ENCODE measurements around the gene LYL1.

The LYL1 gene

DNA sequence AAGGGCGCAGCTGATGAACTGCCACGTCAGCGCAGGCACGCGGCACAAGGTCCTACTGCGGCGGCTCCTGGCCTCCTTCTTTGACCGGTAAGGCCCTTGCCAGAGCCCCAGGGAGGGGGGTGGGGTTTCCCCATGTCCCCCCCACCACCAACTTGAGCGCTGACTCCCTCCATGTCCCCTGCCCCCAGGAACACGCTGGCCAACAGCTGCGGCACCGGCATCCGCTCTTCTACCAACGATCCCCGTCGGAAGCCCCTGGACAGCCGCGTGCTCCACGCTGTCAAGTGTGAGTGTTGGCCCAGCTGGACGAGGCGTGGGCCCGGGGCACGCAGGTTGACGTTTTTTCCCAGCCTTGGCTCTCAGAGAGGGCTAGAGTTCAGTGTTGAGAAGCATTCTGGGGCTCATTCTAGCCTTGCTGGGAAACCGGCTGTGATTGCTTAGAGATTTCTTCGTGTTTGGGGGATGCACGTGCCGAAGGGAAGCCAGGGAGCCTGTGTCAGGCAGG lies 34.7 kb upstream of the LYL1 start:
- ATAC-seq (replicated peaks; ENCODE audit: extremely low read depth, poor library complexity, severe bottlenecking) (no peak), DNase-seq (ENCODE audit: low spot score in 2 of 2) (no peak)
- Mint-ChIP-seq H3K27ac (ENCODE audit: low read depth) (no peak overlapping the region), H3K4me1 (peaks cover 13% of the 10 kb centered on the region), H3K36me3 (ENCODE audit: insufficient read depth) (peaks cover 12% of the 10 kb centered on the region), H3K9me3 (no peaks in the 10 kb centered on the region), H3K27me3 (no peaks in the 10 kb centered on the region), H3K4me3 (no peak overlapping the region)

DNA sequence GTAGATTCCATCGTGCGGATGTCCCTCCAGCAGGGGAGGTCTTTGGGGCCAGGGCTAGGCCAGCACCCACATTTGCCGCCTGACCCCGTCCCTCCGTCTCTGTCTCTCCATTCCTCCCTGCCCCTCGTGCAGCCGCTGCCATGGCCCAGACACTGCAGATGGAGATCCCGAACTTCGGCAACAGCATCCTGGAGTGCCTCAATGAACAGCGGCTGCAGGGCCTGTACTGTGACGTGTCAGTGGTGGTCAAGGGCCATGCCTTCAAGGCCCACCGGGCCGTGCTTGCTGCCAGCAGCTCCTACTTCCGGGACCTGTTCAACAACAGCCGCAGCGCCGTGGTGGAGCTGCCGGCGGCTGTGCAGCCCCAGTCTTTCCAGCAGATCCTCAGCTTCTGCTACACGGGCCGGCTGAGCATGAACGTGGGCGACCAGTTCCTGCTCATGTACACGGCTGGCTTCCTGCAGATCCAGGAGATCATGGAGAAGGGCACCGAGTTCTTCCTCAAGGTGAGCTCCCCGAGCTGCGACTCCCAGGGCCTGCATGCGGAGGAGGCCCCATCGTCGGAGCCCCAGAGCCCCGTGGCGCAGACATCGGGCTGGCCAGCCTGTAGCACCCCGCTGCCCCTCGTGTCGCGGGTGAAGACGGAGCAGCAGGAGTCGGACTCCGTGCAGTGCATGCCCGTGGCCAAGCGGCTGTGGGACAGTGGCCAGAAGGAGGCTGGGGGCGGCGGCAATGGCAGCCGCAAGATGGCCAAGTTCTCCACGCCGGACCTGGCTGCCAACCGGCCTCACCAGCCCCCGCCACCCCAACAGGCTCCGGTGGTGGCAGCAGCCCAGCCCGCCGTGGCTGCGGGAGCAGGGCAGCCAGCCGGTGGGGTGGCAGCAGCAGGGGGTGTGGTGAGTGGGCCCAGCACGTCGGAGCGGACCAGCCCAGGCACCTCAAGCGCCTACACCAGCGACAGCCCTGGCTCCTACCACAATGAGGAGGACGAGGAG lies 32.7 kb upstream of the LYL1 start:
- Mint-ChIP-seq H3K4me3 (no peak overlapping the region), H3K27ac (ENCODE audit: low read depth) (no peak overlapping the region), H3K27me3 (no peaks in the 10 kb centered on the region), H3K4me1 (peaks cover 26% of the 10 kb centered on the region), H3K9me3 (no peaks in the 10 kb centered on the region), H3K36me3 (ENCODE audit: insufficient read depth) (peaks cover 10% of the 10 kb centered on the region)
- ATAC-seq (replicated peaks; ENCODE audit: extremely low read depth, poor library complexity, severe bottlenecking) (no peak), DNase-seq (ENCODE audit: low spot score in 2 of 2) (no peak)

DNA sequence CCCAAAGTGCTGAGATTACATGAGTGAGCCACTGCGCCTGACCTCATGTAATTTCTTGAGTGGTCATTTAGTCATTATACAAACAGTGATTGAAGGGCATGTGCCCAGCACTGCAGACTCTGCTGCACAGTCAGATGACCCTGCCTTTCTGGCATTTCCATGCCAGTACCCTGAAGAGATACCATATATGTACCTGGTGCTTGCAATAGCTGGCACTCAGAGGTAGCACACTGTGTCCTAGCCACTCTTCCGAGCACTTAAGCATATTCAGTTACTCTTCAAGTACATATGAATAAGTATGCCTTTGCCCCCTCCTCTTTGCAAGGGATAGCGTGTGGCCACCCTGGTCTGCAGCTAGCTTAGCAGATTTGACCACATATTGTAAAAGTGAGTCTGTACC lies 32.0 kb upstream of the LYL1 start:
- no peaks in the 10 kb centered on the region for H3K27me3 Mint-ChIP-seq
- no peak overlapping the region for H3K27ac Mint-ChIP-seq (ENCODE audit: low read depth)
- no peaks in the 10 kb centered on the region for H3K9me3 Mint-ChIP-seq
- H3K4me3 Mint-ChIP-seq = no peak overlapping the region
- DNase-seq (ENCODE audit: low spot score in 2 of 2) = no peak
- ATAC-seq (replicated peaks; ENCODE audit: extremely low read depth, poor library complexity, severe bottlenecking) = no peak
- H3K4me1 Mint-ChIP-seq = peaks cover 26% of the 10 kb centered on the region
- peaks cover 10% of the 10 kb centered on the region for H3K36me3 Mint-ChIP-seq (ENCODE audit: insufficient read depth)

DNA sequence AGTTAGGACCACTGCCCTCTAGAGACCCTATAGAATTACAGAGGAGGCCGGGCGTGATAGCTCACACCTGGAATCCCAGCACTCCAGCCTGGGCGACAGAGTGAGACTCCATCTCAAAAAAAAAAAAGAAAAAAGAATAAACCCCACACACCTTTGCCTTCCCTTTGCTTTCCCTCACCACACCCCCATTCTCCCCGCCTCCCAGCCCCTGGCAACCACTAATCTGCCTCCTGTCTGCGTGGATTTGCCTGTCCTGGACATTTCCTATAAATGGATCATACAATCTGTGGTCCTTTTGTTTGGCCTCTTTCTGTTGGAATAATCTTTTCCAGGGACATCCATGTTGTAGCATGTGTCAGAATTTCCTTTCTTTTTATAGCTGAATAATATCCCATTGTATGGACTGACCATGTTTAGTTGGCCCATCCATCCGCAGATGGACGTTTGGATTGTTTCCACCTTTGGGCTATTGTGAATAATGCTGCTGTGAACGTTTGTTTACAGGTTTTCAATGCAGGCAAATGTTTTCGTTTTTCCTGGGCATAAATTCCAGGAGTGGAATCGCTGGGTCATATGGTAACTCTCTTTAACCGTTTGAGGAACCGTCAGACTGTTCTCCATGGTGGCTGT lies 30.7 kb upstream of the LYL1 start:
- no peaks in the 10 kb centered on the region for H3K27me3 Mint-ChIP-seq
- H3K27ac Mint-ChIP-seq (ENCODE audit: low read depth) = no peak overlapping the region
- H3K4me3 Mint-ChIP-seq = no peak overlapping the region
- no peak for DNase-seq (ENCODE audit: low spot score in 2 of 2)
- peaks cover 34% of the 10 kb centered on the region for H3K4me1 Mint-ChIP-seq
- ATAC-seq (replicated peaks; ENCODE audit: extremely low read depth, poor library complexity, severe bottlenecking) = no peak
- no peaks in the 10 kb centered on the region for H3K9me3 Mint-ChIP-seq
- H3K36me3 Mint-ChIP-seq (ENCODE audit: insufficient read depth) = peaks cover 8% of the 10 kb centered on the region

DNA sequence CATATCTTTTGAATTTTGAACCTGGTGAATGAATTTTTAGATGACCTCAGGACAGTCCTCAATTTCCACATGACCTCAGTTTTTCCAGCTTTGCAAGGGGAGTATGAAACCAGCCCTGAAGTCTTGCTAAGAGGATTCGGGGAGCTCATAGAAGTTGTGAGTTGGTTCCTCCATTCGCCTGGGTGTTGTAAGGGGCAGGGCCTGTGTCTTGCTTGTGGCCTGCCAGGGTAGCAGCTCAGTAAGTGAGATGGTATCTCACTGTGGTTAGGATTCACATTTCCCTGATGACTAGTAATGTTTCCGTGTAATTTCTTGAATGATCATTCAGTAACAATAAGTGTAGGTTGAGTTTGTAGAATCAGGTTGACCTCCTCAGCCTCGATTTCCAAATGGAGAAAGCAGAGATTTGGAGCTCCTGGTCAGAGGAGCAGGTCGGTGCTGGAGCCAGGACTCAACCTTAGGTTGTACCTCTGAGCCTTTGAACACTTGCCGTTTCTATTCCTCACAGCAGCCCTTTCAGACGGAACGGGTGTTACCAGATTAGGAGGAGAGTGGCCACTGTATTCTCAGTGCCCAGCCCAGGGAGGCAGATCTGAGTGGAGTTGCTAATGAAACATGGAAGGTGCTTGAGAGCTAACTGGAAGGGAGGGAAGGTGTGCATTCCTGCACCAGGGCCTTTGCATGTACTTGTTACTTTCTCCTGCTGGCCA lies 30.0 kb upstream of the LYL1 start:
- DNase-seq (ENCODE audit: low spot score in 2 of 2) (peak in 1 of 2 donors; percentile 28), ATAC-seq (replicated peaks; ENCODE audit: extremely low read depth, poor library complexity, severe bottlenecking) (peak; percentile 99)
- Mint-ChIP-seq H3K4me3 (peak overlapping the region; percentile 51), H3K27ac (ENCODE audit: low read depth) (peak overlapping the region; percentile 36), H3K4me1 (peaks cover 40% of the 10 kb centered on the region), H3K36me3 (ENCODE audit: insufficient read depth) (peaks cover 8% of the 10 kb centered on the region), H3K27me3 (no peaks in the 10 kb centered on the region), H3K9me3 (no peaks in the 10 kb centered on the region)

DNA sequence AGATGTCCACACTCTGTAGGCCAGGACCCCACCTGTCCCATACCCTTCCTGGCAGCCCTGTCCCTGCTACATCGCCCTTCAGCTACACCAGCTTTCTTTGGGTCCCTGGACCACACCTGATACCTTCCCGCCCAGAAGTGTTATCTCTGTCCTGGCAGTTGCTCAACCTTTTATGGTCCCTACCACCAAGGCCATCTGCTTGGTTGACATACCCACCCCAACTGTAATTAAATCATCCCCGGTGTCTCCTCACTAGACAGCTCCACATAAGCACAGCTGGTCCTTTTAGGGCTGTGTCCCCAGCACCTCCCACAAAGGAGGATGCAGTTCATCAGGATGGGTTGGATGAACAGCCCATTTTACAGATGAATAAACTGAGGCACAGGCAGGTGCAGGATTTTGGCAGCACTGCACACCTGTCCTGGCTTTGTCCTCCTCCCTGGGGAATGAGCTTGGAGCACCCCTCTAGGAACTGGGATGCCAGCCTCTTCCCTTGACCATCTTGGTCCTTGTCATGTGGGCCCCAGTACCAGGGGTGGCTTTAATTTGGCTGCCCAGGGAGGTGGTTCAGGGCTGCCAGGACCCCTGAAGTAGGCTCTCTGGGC lies 28.3 kb upstream of the LYL1 start:
- peaks cover 3% of the 10 kb centered on the region for H3K36me3 Mint-ChIP-seq (ENCODE audit: insufficient read depth)
- no peak overlapping the region for H3K4me3 Mint-ChIP-seq
- H3K9me3 Mint-ChIP-seq = no peaks in the 10 kb centered on the region
- no peaks in the 10 kb centered on the region for H3K27me3 Mint-ChIP-seq
- H3K4me1 Mint-ChIP-seq = peaks cover 42% of the 10 kb centered on the region
- no peak for ATAC-seq (replicated peaks; ENCODE audit: extremely low read depth, poor library complexity, severe bottlenecking)
- no peak overlapping the region for H3K27ac Mint-ChIP-seq (ENCODE audit: low read depth)
- no peak for DNase-seq (ENCODE audit: low spot score in 2 of 2)

DNA sequence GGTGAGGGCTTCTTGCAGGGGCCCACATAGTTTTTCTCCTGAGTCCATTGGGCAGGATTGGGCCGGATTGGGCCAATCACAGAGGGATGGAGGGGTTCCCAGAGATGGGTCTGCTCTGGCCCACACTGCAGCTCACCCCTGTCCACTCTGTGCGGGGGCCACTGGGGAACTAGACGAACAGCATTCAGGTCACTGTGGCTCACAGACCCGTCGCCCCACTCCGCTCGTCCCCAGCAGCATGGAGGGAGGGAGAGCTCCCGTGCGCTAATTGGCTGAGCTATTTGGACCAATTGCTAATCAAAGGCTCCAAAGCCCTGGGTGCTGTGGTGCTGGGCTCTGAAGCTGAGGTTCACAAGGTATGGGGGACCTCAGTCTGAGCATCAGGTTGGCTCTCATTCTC lies 26.7 kb upstream of the LYL1 start:
- H3K27me3 Mint-ChIP-seq = no peaks in the 10 kb centered on the region
- peaks cover 2% of the 10 kb centered on the region for H3K36me3 Mint-ChIP-seq (ENCODE audit: insufficient read depth)
- no peak for DNase-seq (ENCODE audit: low spot score in 2 of 2)

DNA sequence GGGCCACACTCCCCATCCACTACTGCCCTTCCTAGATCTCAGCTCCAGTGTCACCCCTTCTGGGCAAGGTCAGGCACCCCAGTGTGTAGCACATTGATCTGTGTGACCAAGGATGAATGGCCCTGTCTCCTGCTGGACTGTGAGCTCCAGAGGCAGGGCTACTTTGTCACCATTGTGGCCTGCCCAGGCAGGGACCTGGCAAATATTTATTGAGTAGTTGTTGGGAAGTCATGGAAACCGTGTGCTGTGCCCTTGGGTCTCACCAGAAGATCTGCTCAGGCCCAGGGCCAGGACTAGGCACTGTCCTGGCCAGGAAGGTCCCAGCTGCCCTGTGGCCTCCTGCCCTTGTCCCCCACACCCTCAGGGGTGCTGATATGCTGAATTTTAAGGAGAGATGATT lies 25.9 kb upstream of the LYL1 start:
- H3K27ac Mint-ChIP-seq (ENCODE audit: low read depth) = no peak overlapping the region
- DNase-seq (ENCODE audit: low spot score in 2 of 2) (no peak), ATAC-seq (replicated peaks; ENCODE audit: extremely low read depth, poor library complexity, severe bottlenecking) (no peak)
- no peak overlapping the region for H3K4me3 Mint-ChIP-seq
- H3K4me1 Mint-ChIP-seq = peaks cover 46% of the 10 kb centered on the region
- H3K9me3 Mint-ChIP-seq = no peaks in the 10 kb centered on the region
- H3K27me3 Mint-ChIP-seq = no peaks in the 10 kb centered on the region
- H3K36me3 Mint-ChIP-seq (ENCODE audit: insufficient read depth) = peaks cover 1% of the 10 kb centered on the region

More for the DNA sequence above, 26.7 kb upstream of the LYL1 start:
- Mint-ChIP-seq H3K27ac (ENCODE audit: low read depth) (no peak overlapping the region), H3K4me3 (no peak overlapping the region), H3K4me1 (peaks cover 42% of the 10 kb centered on the region), H3K9me3 (no peaks in the 10 kb centered on the region)
- no peak for ATAC-seq (replicated peaks; ENCODE audit: extremely low read depth, poor library complexity, severe bottlenecking)

DNA sequence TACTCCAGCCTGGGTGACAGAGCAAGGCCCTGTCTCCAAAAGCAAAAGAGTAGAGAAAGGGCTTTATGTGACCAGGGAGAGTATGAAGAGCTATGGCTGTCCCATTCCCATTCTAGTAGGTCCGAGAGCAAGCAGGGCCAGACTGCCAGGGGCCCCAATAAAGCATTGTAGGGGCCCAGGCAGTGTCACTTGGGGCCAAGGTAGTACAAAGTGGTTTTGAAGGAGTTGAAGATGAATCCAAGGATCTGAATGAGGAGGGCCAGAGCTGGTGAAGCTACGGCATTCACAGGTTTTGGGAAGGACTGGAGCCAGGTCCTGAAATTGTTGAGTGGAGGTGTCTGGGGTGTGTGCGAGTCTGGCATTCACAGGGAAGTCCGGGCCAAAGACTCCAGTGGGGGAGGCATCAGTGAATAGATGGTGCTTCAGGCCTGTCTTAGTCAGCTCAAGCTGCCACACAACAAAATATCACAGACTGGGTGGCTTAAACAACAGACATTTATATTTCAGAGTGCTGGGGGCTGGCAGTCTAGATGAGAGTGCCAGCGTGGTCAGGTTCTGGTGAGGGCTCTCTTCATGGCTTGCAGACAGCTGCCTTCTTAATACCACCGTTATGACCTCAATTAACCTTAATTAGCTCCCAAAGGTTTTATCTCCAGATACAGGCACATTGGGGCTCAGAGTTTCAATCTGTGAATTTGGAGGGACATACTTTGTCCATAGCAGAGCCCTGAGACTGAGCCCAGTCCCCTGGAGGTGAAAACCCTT lies 25.3 kb upstream of the LYL1 start:
- Mint-ChIP-seq H3K4me3 (no peak overlapping the region), H3K4me1 (peaks cover 46% of the 10 kb centered on the region), H3K9me3 (no peaks in the 10 kb centered on the region), H3K36me3 (ENCODE audit: insufficient read depth) (peaks cover 1% of the 10 kb centered on the region), H3K27ac (ENCODE audit: low read depth) (no peak overlapping the region), H3K27me3 (no peaks in the 10 kb centered on the region)
- no peak for ATAC-seq (replicated peaks; ENCODE audit: extremely low read depth, poor library complexity, severe bottlenecking)
- DNase-seq (ENCODE audit: low spot score in 2 of 2) = no peak

DNA sequence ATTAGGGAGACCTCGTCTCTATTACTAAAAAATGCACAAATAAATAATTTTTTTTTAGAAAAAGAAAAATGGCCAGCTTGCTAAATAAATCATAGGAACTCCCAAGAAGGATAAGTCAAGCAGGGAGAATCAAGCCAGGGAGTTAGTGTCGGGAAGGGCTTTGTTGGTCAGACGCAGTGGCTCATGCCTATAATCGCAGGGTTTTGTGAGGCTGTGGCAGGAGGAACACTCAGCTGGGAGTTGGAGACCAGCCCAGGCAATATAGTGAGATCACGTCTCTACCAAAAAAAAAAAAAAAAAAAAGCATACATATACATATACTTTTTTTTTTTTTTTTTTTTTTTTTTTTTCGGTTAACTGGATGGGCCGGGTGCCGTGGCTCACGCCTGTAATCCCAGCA lies 24.4 kb upstream of the LYL1 start:
- Mint-ChIP-seq H3K9me3 (no peaks in the 10 kb centered on the region), H3K36me3 (ENCODE audit: insufficient read depth) (peaks cover 1% of the 10 kb centered on the region), H3K4me1 (peaks cover 47% of the 10 kb centered on the region), H3K4me3 (no peak overlapping the region), H3K27ac (ENCODE audit: low read depth) (no peak overlapping the region), H3K27me3 (no peaks in the 10 kb centered on the region)
- DNase-seq (ENCODE audit: low spot score in 2 of 2) (no peak), ATAC-seq (replicated peaks; ENCODE audit: extremely low read depth, poor library complexity, severe bottlenecking) (no peak)

DNA sequence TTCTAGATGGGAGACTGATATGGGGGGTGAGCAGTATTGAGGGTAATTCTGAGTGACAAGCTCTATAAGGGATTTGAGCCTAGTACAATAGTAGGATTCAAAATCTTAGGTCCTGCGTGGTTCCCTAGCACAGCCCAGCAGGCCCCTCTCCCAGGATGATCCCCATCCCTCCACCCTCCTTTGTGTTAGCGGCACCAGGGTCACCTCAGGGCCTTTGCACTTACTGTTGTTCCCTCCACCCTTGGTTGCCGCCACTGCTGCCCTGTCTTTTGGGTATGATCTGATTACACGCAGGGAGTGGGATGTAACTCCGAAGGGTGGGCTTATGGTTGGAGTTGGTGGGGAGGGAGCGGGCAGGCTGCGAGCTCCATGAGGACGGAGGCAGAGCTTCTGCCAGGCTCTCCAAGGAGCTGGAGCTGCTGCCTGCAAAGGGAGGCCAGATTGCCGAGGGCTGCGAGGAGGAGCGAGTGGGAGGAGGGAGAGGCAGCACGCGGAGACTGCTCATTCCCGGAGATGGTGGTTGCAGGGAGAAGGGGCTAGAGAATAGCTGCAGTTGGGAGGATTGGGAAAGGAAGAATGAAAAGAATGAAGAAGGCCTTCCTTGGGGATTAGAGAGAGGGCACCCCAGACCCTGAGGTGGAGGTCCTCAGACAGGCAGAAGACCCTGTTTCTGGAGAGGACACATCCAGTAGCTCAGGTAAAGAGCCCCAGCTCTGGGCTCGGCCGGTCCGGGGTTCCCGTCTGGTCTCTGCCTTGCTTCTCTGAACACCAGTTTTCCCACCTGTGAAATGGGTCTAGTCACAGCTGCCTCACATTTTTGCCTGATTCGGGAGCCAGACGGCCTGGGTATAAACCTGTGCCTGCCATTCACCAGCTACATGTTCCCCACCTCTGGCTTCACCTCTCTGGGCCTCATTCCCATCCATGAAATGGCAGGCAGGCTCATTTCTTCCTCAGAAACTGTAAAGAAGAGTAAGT lies 20.6 kb upstream of the LYL1 start:
- H3K27me3 Mint-ChIP-seq = no peaks in the 10 kb centered on the region
- peaks cover 3% of the 10 kb centered on the region for H3K36me3 Mint-ChIP-seq (ENCODE audit: insufficient read depth)
- H3K4me1 Mint-ChIP-seq = peaks cover 58% of the 10 kb centered on the region
- no peaks in the 10 kb centered on the region for H3K9me3 Mint-ChIP-seq
- ATAC-seq (replicated peaks; ENCODE audit: extremely low read depth, poor library complexity, severe bottlenecking) (no peak), DNase-seq (ENCODE audit: low spot score in 2 of 2) (no peak)
- no peak overlapping the region for H3K4me3 Mint-ChIP-seq
- H3K27ac Mint-ChIP-seq (ENCODE audit: low read depth) = peak overlapping the region; percentile 93
